Prostate gland (tissue), 2 donors: ENCODE results near the gene RABAC1.

Experiments used
- CTCF ChIP-seq, 4 experiments: fragments of 200-600 bp in 2 of 4; fragments of 450-650 bp in 2 of 4; sonication (generic) in 2 of 4; IDR thresholded peaks; 1 replicate in 3 of 4; 2 replicates in 1 of 4; pipeline ENCODE4 v1.5.1; 2016 to 2019; ENCODE audit warnings: antibody characterized with exemption in 4 of 4, mild to moderate bottlenecking in 2 of 4, moderate library complexity in 2 of 4
- POLR2A ChIP-seq: fragments of 450-650 bp; IDR thresholded peaks from one replicate; pipeline ENCODE4 v1.6.1; 2016; ENCODE audit warnings: antibody characterized with exemption, mild to moderate bottlenecking
- POLR2AphosphoS5 ChIP-seq: sonication (generic); formaldehyde crosslinking; IDR thresholded peaks from one replicate; pipeline ENCODE4 v1.6.1; 2017; ENCODE audit warnings: antibody characterized with exemption

- TF ChIP-seq CTCF (IDR thresholded peaks at IDR 0.05) = no peak
- no peak for TF ChIP-seq POLR2A
- TF ChIP-seq POLR2AphosphoS5 = no peak
These were observed 41.4 kb downstream of the RABAC1 start for GRCh38 chr19:41917676-41918075.
